H1 (cell line): ENCODE data around the gene CDIPT. TPM values are rescaled to one million over a fixed set of nuclear protein-coding genes. Genes with fewer than 3 reads are reported as not detected.

Source experiments
- CTCF ChIA-PET: fragments of 300-600 bp; sonication (Branson Sonifier 250); formaldehyde crosslinking; loops from one replicate; lab custom pipeline; 2021; ENCODE audit not compliant: partially characterized antibody; lab: Charles Lee
- POLR2A ChIA-PET: fragments of 300-600 bp; sonication (Branson Sonifier 250); formaldehyde crosslinking; loops from one replicate; lab custom pipeline; 2021; ENCODE audit warnings: inconsistent platforms; ENCODE audit not compliant: partially characterized antibody; lab: Charles Lee
- DNase-seq, 2 experiments: peaks; one replicate each; pipeline versions ENCODE4 v3.0.0 to v3.0.0-alpha.2; 2010 to 2022; ENCODE audit warnings: low spot score in 2 of 2, low read depth in 1 of 2, mixed read lengths in 1 of 2
- FAIRE-seq: peaks from 2 replicates; lab custom pipeline; 2011; peaks lifted over from hg19 to GRCh38; lab: Jason Lieb, UNC
- H2AFZ ChIP-seq: 2 replicates; pipeline ENCODE4 v1.8.1; 2012; ENCODE audit warnings: low read length, inconsistent platforms
- H2AK5ac ChIP-seq: 2 replicates; pipeline ENCODE4 v1.6.1; 2013; ENCODE audit warnings: low read depth, low read length
- H2BK120ac ChIP-seq: replicated peaks from 2 replicates; pipeline ENCODE3; 2013; ENCODE audit warnings: low read depth, low read length, inconsistent platforms
- H2BK12ac ChIP-seq: 2 replicates; pipeline ENCODE4 v1.6.1; 2013; ENCODE audit warnings: low read depth, low read length
- H2BK15ac ChIP-seq: 2 replicates; pipeline ENCODE4 v1.6.1; 2013; ENCODE audit warnings: low read length
- H2BK20ac ChIP-seq: 2 replicates; pipeline ENCODE4 v1.6.1; 2013; ENCODE audit warnings: low read length
- H2BK5ac ChIP-seq: 2 replicates; pipeline ENCODE4 v1.6.1; 2013; ENCODE audit warnings: low read depth, low read length
- H3K14ac ChIP-seq: 2 replicates; pipeline ENCODE4 v1.6.1; 2013; ENCODE audit warnings: inconsistent platforms; ENCODE audit not compliant: insufficient read length
- H3K18ac ChIP-seq: 2 replicates; pipeline ENCODE4 v1.6.1; 2013; ENCODE audit warnings: low read length; ENCODE audit errors: extremely low read depth
- H3K23ac ChIP-seq: 2 replicates; pipeline ENCODE4 v1.6.1; 2013; ENCODE audit warnings: inconsistent platforms; ENCODE audit not compliant: insufficient read length
- H3K23me2 ChIP-seq: 2 replicates; pipeline ENCODE4 v1.6.1; 2013; ENCODE audit warnings: low read depth, low read length
- H3K27ac ChIP-seq: 2 replicates; pipeline ENCODE4 v1.6.1; 2011; ENCODE audit warnings: low read depth, low read length, inconsistent platforms
- H3K27me3 ChIP-seq, 4 experiments: replicated peaks in 1 of 4; 1 replicate in 1 of 4; 2 replicates in 3 of 4; pipeline versions ENCODE4 v1.6.1 to v1.8.1; 2011 to 2013; ENCODE audit warnings: low read length in 3 of 4, mild to moderate bottlenecking in 3 of 4, inconsistent platforms in 2 of 4, mixed read lengths in 2 of 4, moderate library complexity in 1 of 4; ENCODE audit not compliant: control insufficient read depth in 3 of 4, insufficient read depth in 3 of 4; ENCODE audit errors: extremely low read depth in 1 of 4
- H3K36me3 ChIP-seq, 4 experiments: 2 replicates each; pipeline versions ENCODE4 v1.6.1 to v1.8.1; 2011 to 2013; ENCODE audit warnings: mild to moderate bottlenecking in 4 of 4, low read length in 3 of 4, moderate library complexity in 2 of 4, control low read depth in 1 of 4, inconsistent platforms in 1 of 4; ENCODE audit not compliant: insufficient read depth in 4 of 4, control insufficient read depth in 2 of 4
- H3K4ac ChIP-seq: replicated peaks from 2 replicates; pipeline ENCODE3; 2013; ENCODE audit warnings: low read length, low read depth, mixed read lengths, inconsistent platforms; ENCODE audit not compliant: insufficient read length
- H3K4me1 ChIP-seq, 4 experiments: replicated peaks in 1 of 4; 1 replicate in 1 of 4; 2 replicates in 3 of 4; pipeline versions ENCODE4 v1.6.1 to v1.8.1; 2011 to 2013; ENCODE audit warnings: low read length in 3 of 4, inconsistent platforms in 2 of 4, mixed read lengths in 1 of 4; ENCODE audit not compliant: insufficient read depth in 4 of 4, control insufficient read depth in 3 of 4
- H3K4me2 ChIP-seq, 2 experiments: 2 replicates each; pipeline versions ENCODE4 v1.6.1 to v1.8.1; 2011 to 2013; ENCODE audit warnings: low read depth in 2 of 2, low read length in 2 of 2, control low read depth in 1 of 2, inconsistent platforms in 1 of 2, mild to moderate bottlenecking in 1 of 2; ENCODE audit not compliant: insufficient read depth in 1 of 2
- H3K4me3 ChIP-seq, 4 experiments: fragments of 200-600, 300-600 bp in 1 of 4; sonication (generic), shearing (Covaris generic), sonication (Bioruptor Twin) in 1 of 4; 2 replicates each; pipeline versions ENCODE4 v1.5.1 to v1.8.1; 2011 to 2016; ENCODE audit warnings: low read length in 4 of 4, low read depth in 3 of 4, control low read depth in 2 of 4, inconsistent platforms in 2 of 4, mild to moderate bottlenecking in 2 of 4, mixed read lengths in 1 of 4, moderate library complexity in 1 of 4; ENCODE audit not compliant: insufficient read depth in 2 of 4; ENCODE audit errors: extremely low read depth in 1 of 4
- H3K56ac ChIP-seq: replicated peaks from 2 replicates; pipeline ENCODE3; 2013; ENCODE audit warnings: low read depth, mild to moderate bottlenecking, mixed read lengths, low read length, inconsistent platforms; ENCODE audit not compliant: insufficient read length
- H3K79me1 ChIP-seq: 2 replicates; pipeline ENCODE4 v1.6.1; 2013; ENCODE audit warnings: low read depth, low read length, control low read depth
- H3K79me2 ChIP-seq, 2 experiments: 2 replicates each; pipeline versions ENCODE4 v1.6.1 to v1.8.1; 2012 to 2013; ENCODE audit warnings: low read length in 2 of 2, mild to moderate bottlenecking in 2 of 2, inconsistent platforms in 1 of 2; ENCODE audit not compliant: insufficient read depth in 2 of 2, control insufficient read depth in 1 of 2
- H3K9ac ChIP-seq, 4 experiments: replicated peaks in 1 of 4; 1 replicate in 1 of 4; 2 replicates in 3 of 4; pipeline versions ENCODE4 v1.6.1 to v1.8.1; 2011 to 2013; ENCODE audit warnings: low read depth in 3 of 4, low read length in 3 of 4, control low read depth in 2 of 4, mild to moderate bottlenecking in 2 of 4, moderate library complexity in 2 of 4, inconsistent platforms in 1 of 4; ENCODE audit errors: extremely low read depth in 1 of 4
- H3K9me3 ChIP-seq, 2 experiments: 2 replicates each; pipeline versions ENCODE4 v1.6.1 to v1.8.1; 2012 to 2013; ENCODE audit warnings: mild to moderate bottlenecking in 2 of 2, moderate library complexity in 2 of 2, control low read depth in 1 of 2, inconsistent platforms in 1 of 2, low read depth in 1 of 2, low read length in 1 of 2, mixed read lengths in 1 of 2; ENCODE audit not compliant: insufficient read depth in 2 of 2
- H4K20me1 ChIP-seq, 2 experiments: replicated peaks in 1 of 2; 2 replicates each; pipeline versions ENCODE3 to v1.8.1; 2011 to 2013; ENCODE audit warnings: inconsistent platforms in 2 of 2, low read length in 2 of 2, mild to moderate bottlenecking in 1 of 2; ENCODE audit not compliant: insufficient read depth in 2 of 2, control insufficient read depth in 1 of 2
- H4K5ac ChIP-seq: 2 replicates; pipeline ENCODE4 v1.6.1; 2013; ENCODE audit warnings: low read length, low read depth, mixed read lengths, inconsistent platforms; ENCODE audit not compliant: insufficient read length
- H4K8ac ChIP-seq: 2 replicates; pipeline ENCODE4 v1.8.0; 2013; ENCODE audit warnings: mild to moderate bottlenecking, moderate library complexity, low read length, inconsistent platforms; ENCODE audit not compliant: insufficient read depth; ENCODE audit errors: extremely low read depth
- H4K91ac ChIP-seq: replicated peaks from 2 replicates; pipeline ENCODE3; 2013; ENCODE audit warnings: low read length, mixed read lengths, inconsistent platforms; ENCODE audit not compliant: insufficient read length
- ATF2 ChIP-seq: IDR thresholded peaks from 2 replicates; pipeline ENCODE4 v1.6.1; 2012; ENCODE audit warnings: low read length, inconsistent platforms
- CHD2 ChIP-seq: IDR thresholded peaks from 2 replicates; pipeline ENCODE4 v1.6.1; 2012; ENCODE audit warnings: low read length, improper control_type of control experiment
- EP300 ChIP-seq, 2 experiments: IDR thresholded peaks; 1 replicate in 1 of 2; 2 replicates in 1 of 2; pipeline ENCODE4 v1.6.1; 2011 to 2012; ENCODE audit warnings: low read depth in 2 of 2, low read length in 2 of 2, mild to moderate bottlenecking in 2 of 2, borderline replicate concordance in 1 of 2, inconsistent platforms in 1 of 2, moderate library complexity in 1 of 2
- JUND ChIP-seq: IDR thresholded peaks from 2 replicates; pipeline ENCODE4 v1.6.1; 2011; ENCODE audit warnings: mild to moderate bottlenecking, improper control_type of control experiment, low read length
- PHF8 ChIP-seq: fragments of 200-600 bp; sonication (generic); conservative IDR thresholded peaks from 2 replicates; pipeline ENCODE4 v1.7.1; 2012; ENCODE audit warnings: low read depth, mild to moderate bottlenecking, inconsistent platforms, low read length, moderate library complexity
- RAD21 ChIP-seq, 2 experiments: IDR thresholded peaks in 1 of 2; conservative IDR thresholded peaks in 1 of 2; 2 replicates each; pipeline ENCODE4 v1.6.1; 2011; ENCODE audit warnings: low read depth in 2 of 2, low read length in 2 of 2, improper control_type of control experiment in 1 of 2, inconsistent platforms in 1 of 2, mild to moderate bottlenecking in 1 of 2, moderate library complexity in 1 of 2
- TCF12 ChIP-seq: IDR thresholded peaks from 2 replicates; pipeline ENCODE4 v1.6.1; 2011; ENCODE audit warnings: low read depth, mild to moderate bottlenecking, low read length
- ZNF274 ChIP-seq: IDR thresholded peaks from 2 replicates; pipeline ENCODE4 v1.7.0; 2012; ENCODE audit warnings: low read length, borderline replicate concordance; ENCODE audit errors: extremely low read depth
- WGBS, 2 experiments: shearing (Covaris generic) in 1 of 2; methylation state at CpG; one replicate each; pipeline versions ENCODE4 v1.1.6 to v1.1.7; 2013 to 2015; ENCODE audit warnings: low lambda C conversion rate in 2 of 2, mixed read lengths in 2 of 2, inconsistent platforms in 1 of 2, low coverage in 1 of 2, missing lambda C conversion rate in 1 of 2; ENCODE audit not compliant: insufficient replicate concordance in 2 of 2, insufficient coverage in 1 of 2, insufficient read length in 1 of 2; ENCODE audit errors: extremely low coverage in 1 of 2, missing lambda C conversion rate in 1 of 2; 5-methylcytosine and 5-hydroxymethylcytosine counted together
- polyA plus RNA-seq, 7 experiments: library from polyadenylated mRNA; depleted of rRNA in 3 of 7; stranded (reverse) in 5 of 7; unstranded in 2 of 7; fragments of >200 nt in 5 of 7; fragments of 200-250 nt in 2 of 7; gene quantifications; 1 replicate in 5 of 7; 2 replicates in 1 of 7; 4 replicates in 1 of 7; pipeline versions ENCODE4 v1.2.1 to v1.2.3, GENCODE V29; 2011 to 2013; ENCODE audit warnings: missing spikeins in 2 of 7, mixed read lengths in 2 of 7
- total RNA-seq: library from RNA; stranded (reverse); fragmentation: NEBNext Ultra II Directional; extraction: Animal tissue kit (Norgen Biotek cat#: 25700); gene quantifications from 2 replicates; pipeline ENCODE4 v1.2.1, GENCODE V29; 2021

The CDIPT gene
- total and polyA plus RNA-seq, 2 of the 8 experiments (the other 6 are each of a cell fraction or from before 2014, with no cell fraction given): 69.2 to 140 TPM

GRCh38 chr16:29864205-29864604, 1.2 kb upstream of the CDIPT start:
- peaks cover 8% of the 10 kb centered on the region; the same call in 1 of the 2 replicates for H3K23me2 ChIP-seq
- no peak overlapping the region for H4K91ac ChIP-seq
- 88% methylated on average over 8 of the region's 9 CpGs; no CpG with 5 or more reads in 1 of the 2 experiments for WGBS, 2 experiments
- peak overlapping the region; percentile 81 for H3K4ac ChIP-seq
- peak overlapping the region in 1 of 2 experiments; percentile 64; a peak in 1 of 4 replicates for H3K4me2 ChIP-seq
- no peak overlapping the region for H2AK5ac ChIP-seq
- POLR2A ChIA-PET: interaction anchor here (0.6 to 2.4 kb wide), 6 partner anchors 9 to 74 kb away, joined by 3 to 9 read pairs (median 4); partner anchors contain the start of genes KIF22 and PAGR1
- no peak overlapping the region for H3K56ac ChIP-seq
- no peak overlapping the region for H2BK5ac ChIP-seq
- no peak overlapping the region for H2AFZ ChIP-seq
- peaks cover 9% of the 10 kb centered on the region for H3K79me1 ChIP-seq
- H2BK20ac ChIP-seq: no peak overlapping the region
- peaks cover 0 to 5% of the 10 kb centered on the region in 2 experiments for H4K20me1 ChIP-seq
- no peak overlapping the region for H4K5ac ChIP-seq
- 0 out of 2 replicates have a peak overlapping the region, but pooled peaks have one; percentile 17 for H2BK12ac ChIP-seq
- no peak for DNase-seq
- no peak overlapping the region for H2BK15ac ChIP-seq
- TF ChIP-seq CHD2 (no peak), EP300 (IDR thresholded peaks at IDR 0.05; ENCODE audit: borderline replicate concordance in 1 of 2, low read depth in 2 of 2, low read length in 2 of 2) (no peak), PHF8 (no peak), ZNF274 (no peak), TCF12 (no peak), RAD21 (IDR thresholded peaks at IDR 0.05 in 1 of 2, conservative IDR thresholded peaks at IDR 0.05 in 1 of 2; ENCODE audit: low read depth in 2 of 2, low read length in 2 of 2) (no peak), ATF2 (no peak), JUND (no peak)
- H3K27me3 ChIP-seq: no peaks in the 10 kb centered on the region
- H4K8ac ChIP-seq: peak overlapping the region; percentile 45; the same call in 1 of the 2 replicates
- H3K79me2 ChIP-seq: peaks cover 0 to 9% of the 10 kb centered on the region in 2 experiments; a peak in 2 of 4 replicates
- H3K4me1 ChIP-seq: peaks cover 0 to 7% (median 3%) of the 10 kb centered on the region in 4 experiments; a peak in 3 of 7 replicates
- FAIRE-seq: no peak
- no peaks in the 10 kb centered on the region for H3K9me3 ChIP-seq
- peaks cover 0 to 6% (median 1%) of the 10 kb centered on the region in 4 experiments; a peak in 5 of 8 replicates for H3K36me3 ChIP-seq
- CTCF ChIA-PET: interaction anchor here (0.6 to 4.9 kb wide), 6 partner anchors 10 to 149 kb away, joined by 3 to 21 read pairs (median 5); no protein-coding TSS in a partner anchor
- H3K27ac ChIP-seq: no peak overlapping the region
- no peak overlapping the region for H3K4me3 ChIP-seq
- no peak overlapping the region for H3K23ac ChIP-seq
- no peak overlapping the region for H2BK120ac ChIP-seq
- no peak overlapping the region for H3K14ac ChIP-seq
- no peak overlapping the region for H3K9ac ChIP-seq
- no peak overlapping the region for H3K18ac ChIP-seq
